SK-N-SH (cell line): ENCODE data around the gene CDC25B. TPM values are rescaled to one million over a fixed set of nuclear protein-coding genes. Genes with fewer than 3 reads are reported as not detected.

ENCODE experiments used
- CTCF ChIA-PET: fragments of 300-600, 350-600 bp; formaldehyde crosslinking; extraction: SDS; loops from one replicate; lab custom pipeline; 2021; lab: Yijun Ruan, JAX
- POLR2A ChIA-PET: fragments of 350-600 bp; sonication (Branson Sonifier 250); formaldehyde crosslinking; extraction: SDS; loops from one replicate; lab custom pipeline; 2020; ENCODE audit warnings: antibody characterized with exemption, inconsistent platforms; lab: Yijun Ruan, JAX
- DNase-seq: peaks from one replicate; pipeline ENCODE4 v3.0.0; 2012
- H2AFZ ChIP-seq: fragments of 200-600 bp; sonication (generic); 2 replicates; pipeline ENCODE4 v1.8.1; 2016; ENCODE audit warnings: antibody characterized with exemption, mild to moderate bottlenecking, low read depth
- H3F3A ChIP-seq: fragments of 200-600 bp; sonication (generic); replicated peaks from 2 replicates; pipeline ENCODE3; 2016; ENCODE audit warnings: antibody characterized with exemption, mild to moderate bottlenecking; ENCODE audit not compliant: insufficient read depth
- H3K27ac ChIP-seq, 2 experiments: fragments of 200-500 bp in 1 of 2; fragments of 200-600 bp in 1 of 2; sonication (Bioruptor generic) in 1 of 2; sonication (generic), shearing (Covaris generic) in 1 of 2; 2 replicates each; pipeline versions ENCODE4 v1.5.1 to v1.6.1; 2014 to 2016; ENCODE audit warnings: low read depth in 2 of 2, inconsistent platforms in 1 of 2, low read length in 1 of 2, mild to moderate bottlenecking in 1 of 2, mixed read lengths in 1 of 2
- H3K27me3 ChIP-seq: fragments of 200-600 bp; sonication (generic), shearing (Covaris generic); 2 replicates; pipeline ENCODE4 v1.6.1; 2016; ENCODE audit warnings: mixed run types; ENCODE audit not compliant: insufficient read depth
- H3K36me3 ChIP-seq, 2 experiments: fragments of 200-500 bp in 1 of 2; fragments of 200-600 bp in 1 of 2; sonication (Bioruptor generic) in 1 of 2; sonication (generic) in 1 of 2; replicated peaks in 1 of 2; 2 replicates each; pipeline versions ENCODE3 to v1.5.1; 2014 to 2016; ENCODE audit warnings: low read length in 1 of 2, mild to moderate bottlenecking in 1 of 2; ENCODE audit not compliant: insufficient read depth in 2 of 2, control insufficient read depth in 1 of 2
- H3K4me1 ChIP-seq, 2 experiments: fragments of 200-500 bp in 1 of 2; fragments of 200-600 bp in 1 of 2; sonication (Bioruptor generic) in 1 of 2; sonication (generic), shearing (Covaris generic) in 1 of 2; 2 replicates each; pipeline versions ENCODE4 v1.5.1 to v1.6.1; 2014 to 2016; ENCODE audit warnings: low read depth in 1 of 2, low read length in 1 of 2, mixed run types in 1 of 2; ENCODE audit not compliant: insufficient read depth in 2 of 2, control insufficient read depth in 1 of 2
- H3K4me2 ChIP-seq: fragments of 200-600 bp; sonication (generic), shearing (Covaris generic); 2 replicates; pipeline ENCODE4 v1.6.1; 2017; ENCODE audit warnings: mixed run types
- H3K4me3 ChIP-seq, 2 experiments: fragments of 200-500 bp in 1 of 2; fragments of 200-600 bp in 1 of 2; sonication (Bioruptor generic) in 1 of 2; sonication (generic), shearing (Covaris generic) in 1 of 2; 2 replicates each; pipeline versions ENCODE4 v1.5.1 to v1.8.1; 2014 to 2016; ENCODE audit warnings: low read depth in 2 of 2, inconsistent platforms in 1 of 2, low read length in 1 of 2, mild to moderate bottlenecking in 1 of 2, mixed read lengths in 1 of 2, moderate library complexity in 1 of 2
- H3K79me2 ChIP-seq: fragments of 200-600 bp; sonication (generic); 2 replicates; pipeline ENCODE4 v1.8.1; 2017; ENCODE audit warnings: mild to moderate bottlenecking; ENCODE audit not compliant: insufficient read depth
- H3K9ac ChIP-seq: fragments of 200-600 bp; sonication (generic); 2 replicates; pipeline ENCODE4 v1.6.1; 2017; ENCODE audit warnings: mixed run types
- H3K9me2 ChIP-seq: fragments of 200-600 bp; sonication (generic); 2 replicates; pipeline ENCODE4 v1.6.1; 2017; ENCODE audit warnings: mixed run types
- H3K9me3 ChIP-seq: fragments of 200-600 bp; sonication (generic); 2 replicates; pipeline ENCODE4 v1.6.1; 2017; ENCODE audit warnings: mixed run types, mild to moderate bottlenecking, moderate library complexity
- H4K20me1 ChIP-seq: fragments of 200-600 bp; sonication (generic); 2 replicates; pipeline ENCODE4 v1.6.1; 2017; ENCODE audit warnings: mild to moderate bottlenecking, mixed run types; ENCODE audit not compliant: insufficient read depth
- ELF1 ChIP-seq: IDR thresholded peaks from 2 replicates; pipeline ENCODE4 v1.4.0; 2012
- FOSL2 ChIP-seq: IDR thresholded peaks from 2 replicates; pipeline ENCODE4 v1.4.0; 2012; ENCODE audit warnings: low read depth, mild to moderate bottlenecking, moderate library complexity, borderline replicate concordance
- FOXJ3 ChIP-seq: sonication (generic); formaldehyde crosslinking; IDR thresholded peaks from 2 replicates; pipeline ENCODE4 v1.5.1; 2020; ENCODE audit warnings: mild to moderate bottlenecking, missing genetic modification reagents
- FOXM1 ChIP-seq: IDR thresholded peaks from 2 replicates; pipeline ENCODE4 v1.4.0; 2012; ENCODE audit warnings: low read depth, mild to moderate bottlenecking
- JUND ChIP-seq: IDR thresholded peaks from 2 replicates; pipeline ENCODE4 v1.4.0; 2012
- MEF2A ChIP-seq: IDR thresholded peaks from 2 replicates; pipeline ENCODE4 v1.4.0; 2012; ENCODE audit warnings: low read depth, borderline replicate concordance
- NFIC ChIP-seq: IDR thresholded peaks from 2 replicates; pipeline ENCODE4 v1.4.0; 2012; ENCODE audit warnings: borderline replicate concordance
- POLR2AphosphoS5 ChIP-seq: IDR thresholded peaks from 2 replicates; pipeline ENCODE4 v1.6.1; 2012; ENCODE audit warnings: low read depth, low read length
- RCOR1 ChIP-seq: fragments of 150-350 bp; IDR thresholded peaks from 2 replicates; pipeline ENCODE4 v1.6.1; 2017; ENCODE audit warnings: antibody characterized with exemption, low read length
- RFX5 ChIP-seq: IDR thresholded peaks from 2 replicates; pipeline ENCODE4 v1.6.1; 2012; ENCODE audit warnings: mild to moderate bottlenecking, improper control_type of control experiment, low read length
- RXRA ChIP-seq: IDR thresholded peaks from 2 replicates; pipeline ENCODE4 v1.4.0; 2012; ENCODE audit warnings: low read depth, mild to moderate bottlenecking, borderline replicate concordance
- TAF1 ChIP-seq: IDR thresholded peaks from 2 replicates; pipeline ENCODE4 v1.6.1; 2012; ENCODE audit warnings: low read depth, mild to moderate bottlenecking, low read length, moderate library complexity, borderline replicate concordance
- WGBS: methylation state at CpG from one replicate; pipeline ENCODE4 v1.1.6; 2017; ENCODE audit warnings: low lambda C conversion rate; 5-methylcytosine and 5-hydroxymethylcytosine counted together
- polyA plus RNA-seq, 3 experiments: library from polyadenylated mRNA; depleted of rRNA; stranded (reverse); fragments of >200 nt; gene quantifications; 2 replicates each; pipeline ENCODE4 v1.2.3, GENCODE V29; 2012
- TF ChIP-seq, protein P1 (sequence below): fragments of 150-350 bp; IDR thresholded peaks from 2 replicates; pipeline ENCODE4 v1.6.1; 2017; ENCODE audit warnings: antibody characterized with exemption, low read length, low read depth, borderline replicate concordance
- TF ChIP-seq, protein P2 (sequence below): fragments of 200-600 bp; sonication (generic); IDR thresholded peaks from 2 replicates; pipeline ENCODE4 v1.6.1; 2017; ENCODE audit warnings: antibody characterized with exemption, mild to moderate bottlenecking, moderate library complexity
- TF ChIP-seq, protein P3 (sequence below): IDR thresholded peaks from 2 replicates; pipeline ENCODE4; 2012

CDC25B gene
- polyA plus RNA-seq, 1 of the 3 experiments (the other 2 are of a cell fraction), result 56.5 TPM

DNA sequence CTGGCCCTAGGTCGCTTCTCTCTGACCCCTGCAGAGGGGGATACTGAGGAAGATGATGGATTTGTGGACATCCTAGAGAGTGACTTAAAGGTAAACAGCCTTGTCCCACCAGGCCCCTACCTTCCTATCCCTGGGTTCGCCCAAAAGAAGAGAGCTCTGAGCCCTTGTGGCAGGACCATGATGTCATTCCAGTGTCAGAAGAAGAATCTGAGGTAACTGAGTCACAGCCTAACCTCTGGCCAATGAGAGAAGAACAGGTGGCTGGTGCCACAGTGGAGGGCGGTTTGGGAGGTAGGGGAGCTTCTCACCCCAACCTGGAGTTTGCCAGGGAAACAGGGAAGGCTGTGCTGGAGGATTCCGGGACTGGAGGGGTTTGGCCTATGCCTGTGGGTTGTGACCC is 5.2 kb downstream of the CDC25B start:
- no peak overlapping the region for H2AFZ ChIP-seq
- POLR2A ChIA-PET, result interaction anchor here (1.1 kb wide), 1 partner anchor 11 kb away, joined by 3 read pairs; no protein-coding TSS in a partner anchor

DNA sequence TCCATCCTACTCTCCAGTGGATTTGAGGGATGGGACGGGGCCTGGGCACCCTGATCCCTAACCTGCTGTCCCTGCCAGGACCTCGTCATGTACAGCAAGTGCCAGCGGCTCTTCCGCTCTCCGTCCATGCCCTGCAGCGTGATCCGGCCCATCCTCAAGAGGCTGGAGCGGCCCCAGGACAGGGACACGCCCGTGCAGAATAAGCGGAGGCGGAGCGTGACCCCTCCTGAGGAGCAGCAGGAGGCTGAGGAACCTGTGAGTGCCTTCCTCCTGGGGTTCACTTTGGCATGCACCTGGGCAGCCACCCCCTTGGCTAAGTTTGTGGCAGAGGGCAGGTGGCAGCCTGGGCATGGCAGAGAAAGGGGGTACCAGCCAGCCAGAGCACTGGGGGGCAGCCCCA is 5.7 kb downstream of the CDC25B start:
- peaks cover 30 to 38% of the 10 kb centered on the region in 2 experiments for H3K4me1 ChIP-seq
- WGBS, result 96% methylated on average over 13 of the region's 13 CpGs
- TF ChIP-seq FOXJ3 (CRISPR knock-in tag), result no peak
- TF ChIP-seq, protein P1, sequence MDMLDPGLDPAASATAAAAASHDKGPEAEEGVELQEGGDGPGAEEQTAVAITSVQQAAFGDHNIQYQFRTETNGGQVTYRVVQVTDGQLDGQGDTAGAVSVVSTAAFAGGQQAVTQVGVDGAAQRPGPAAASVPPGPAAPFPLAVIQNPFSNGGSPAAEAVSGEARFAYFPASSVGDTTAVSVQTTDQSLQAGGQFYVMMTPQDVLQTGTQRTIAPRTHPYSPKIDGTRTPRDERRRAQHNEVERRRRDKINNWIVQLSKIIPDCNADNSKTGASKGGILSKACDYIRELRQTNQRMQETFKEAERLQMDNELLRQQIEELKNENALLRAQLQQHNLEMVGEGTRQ, result no peak
- TF ChIP-seq MEF2A, result no peak
- TF ChIP-seq FOXM1, result no peak
- TF ChIP-seq, protein P2, sequence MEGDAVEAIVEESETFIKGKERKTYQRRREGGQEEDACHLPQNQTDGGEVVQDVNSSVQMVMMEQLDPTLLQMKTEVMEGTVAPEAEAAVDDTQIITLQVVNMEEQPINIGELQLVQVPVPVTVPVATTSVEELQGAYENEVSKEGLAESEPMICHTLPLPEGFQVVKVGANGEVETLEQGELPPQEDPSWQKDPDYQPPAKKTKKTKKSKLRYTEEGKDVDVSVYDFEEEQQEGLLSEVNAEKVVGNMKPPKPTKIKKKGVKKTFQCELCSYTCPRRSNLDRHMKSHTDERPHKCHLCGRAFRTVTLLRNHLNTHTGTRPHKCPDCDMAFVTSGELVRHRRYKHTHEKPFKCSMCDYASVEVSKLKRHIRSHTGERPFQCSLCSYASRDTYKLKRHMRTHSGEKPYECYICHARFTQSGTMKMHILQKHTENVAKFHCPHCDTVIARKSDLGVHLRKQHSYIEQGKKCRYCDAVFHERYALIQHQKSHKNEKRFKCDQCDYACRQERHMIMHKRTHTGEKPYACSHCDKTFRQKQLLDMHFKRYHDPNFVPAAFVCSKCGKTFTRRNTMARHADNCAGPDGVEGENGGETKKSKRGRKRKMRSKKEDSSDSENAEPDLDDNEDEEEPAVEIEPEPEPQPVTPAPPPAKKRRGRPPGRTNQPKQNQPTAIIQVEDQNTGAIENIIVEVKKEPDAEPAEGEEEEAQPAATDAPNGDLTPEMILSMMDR, result no peak
- TF ChIP-seq POLR2AphosphoS5, result no peak
- TF ChIP-seq TAF1, result no peak
- no peak for TF ChIP-seq FOSL2
- TF ChIP-seq RCOR1, result no peak
- TF ChIP-seq, protein P3, sequence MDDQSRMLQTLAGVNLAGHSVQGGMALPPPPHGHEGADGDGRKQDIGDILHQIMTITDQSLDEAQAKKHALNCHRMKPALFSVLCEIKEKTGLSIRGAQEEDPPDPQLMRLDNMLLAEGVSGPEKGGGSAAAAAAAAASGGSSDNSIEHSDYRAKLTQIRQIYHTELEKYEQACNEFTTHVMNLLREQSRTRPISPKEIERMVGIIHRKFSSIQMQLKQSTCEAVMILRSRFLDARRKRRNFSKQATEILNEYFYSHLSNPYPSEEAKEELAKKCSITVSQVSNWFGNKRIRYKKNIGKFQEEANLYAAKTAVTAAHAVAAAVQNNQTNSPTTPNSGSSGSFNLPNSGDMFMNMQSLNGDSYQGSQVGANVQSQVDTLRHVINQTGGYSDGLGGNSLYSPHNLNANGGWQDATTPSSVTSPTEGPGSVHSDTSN, result no peak
- TF ChIP-seq ELF1, result no peak
- TF ChIP-seq JUND, result no peak
- no peak for TF ChIP-seq RXRA
- no peak for TF ChIP-seq NFIC
- TF ChIP-seq RFX5, result no peak
- peaks cover 26 to 48% of the 10 kb centered on the region in 2 experiments for H3K36me3 ChIP-seq
- no peak for DNase-seq
- no peak overlapping the region for H3K4me3 ChIP-seq
- H3K27ac ChIP-seq, result no peak overlapping the region
- H3K4me2 ChIP-seq, result no peak overlapping the region
- POLR2A ChIA-PET, result no interaction called here
- H3K9ac ChIP-seq, result no peak overlapping the region
- no peaks in the 10 kb centered on the region for H3K27me3 ChIP-seq
- CTCF ChIA-PET, result interaction anchor here (3.0 kb wide), 1 partner anchor 17 kb away, joined by 23 read pairs; the partner anchor contains the start of gene AP5S1
- H3K9me2 ChIP-seq, result no peaks in the 10 kb centered on the region
- H2AFZ ChIP-seq, result no peak overlapping the region
- H3K79me2 ChIP-seq, result peaks cover 41% of the 10 kb centered on the region
- H3K9me3 ChIP-seq, result no peaks in the 10 kb centered on the region
- peaks cover 22% of the 10 kb centered on the region for H3F3A ChIP-seq
- H4K20me1 ChIP-seq, result no peaks in the 10 kb centered on the region

More for the DNA sequence above, 5.2 kb downstream of the CDC25B start:
- Histone ChIP-seq H3K36me3 (peaks cover 26 to 48% of the 10 kb centered on the region in 2 experiments), H3K9me3 (no peaks in the 10 kb centered on the region), H3F3A (peaks cover 17% of the 10 kb centered on the region), H3K9ac (no peak overlapping the region), H3K27ac (0 out of 4 replicates have a peak overlapping the region, but pooled peaks of 1 of the 2 experiments have one; percentile 5), H3K4me3 (no peak overlapping the region), H3K4me2 (no peak overlapping the region), H3K4me1 (peaks cover 25 to 41% of the 10 kb centered on the region in 2 experiments), H3K27me3 (no peaks in the 10 kb centered on the region), H4K20me1 (no peaks in the 10 kb centered on the region), H3K79me2 (peaks cover 46% of the 10 kb centered on the region), H3K9me2 (no peaks in the 10 kb centered on the region)
- WGBS, result 87% methylated on average over 4 of the region's 4 CpGs
- DNase-seq, result no peak
- TF ChIP-seq TAF1 (no peak), JUND (no peak)
- CTCF ChIA-PET, result interaction anchor here (1.7 to 3.0 kb wide), 2 partner anchors 18 to 20 kb away, joined by 3 to 23 read pairs; partner anchors contain the start of genes AP5S1 and SPEF1
